NCI-H510A (cell line): ENCODE results near the gene CEP131.

ENCODE experiments used
- DNase-seq: peaks from one replicate; lab custom pipeline; 2025; lab: John Stamatoyannopoulos, UW

The CEP131 gene

GRCh38 chr17:81223762-81224130 is 981 bp upstream of the CEP131 start:
- DNase-seq, result no peak

GRCh38 chr17:81222620-81222905 is 202 bp downstream of the CEP131 start:
- no peak for DNase-seq

- DNase-seq, result no peak
Observed at GRCh38 chr17:81221842-81222619, 734 bp downstream of the CEP131 start.

GRCh38 chr17:81221371-81221841 is 1.4 kb downstream of the CEP131 start:
- no peak for DNase-seq

- no peak for DNase-seq
Observed at GRCh38 chr17:81219476-81220180, 3.1 kb downstream of the CEP131 start.

- DNase-seq, result no peak
Observed at GRCh38 chr17:81218991-81219390, 3.8 kb downstream of the CEP131 start.

- DNase-seq, result no peak
Observed at GRCh38 chr17:81218459-81218858, 4.3 kb downstream of the CEP131 start.

GRCh38 chr17:81217491-81217890 is 5.3 kb downstream of the CEP131 start:
- DNase-seq, result no peak

- no peak for DNase-seq
Observed at GRCh38 chr17:81213978-81214377, 8.8 kb downstream of the CEP131 start.

GRCh38 chr17:81212365-81212764 is 10.4 kb downstream of the CEP131 start:
- no peak for DNase-seq

- no peak for DNase-seq
Observed at GRCh38 chr17:81210868-81211267, 11.9 kb downstream of the CEP131 start.

GRCh38 chr17:81210466-81210865 is 12.3 kb downstream of the CEP131 start:
- no peak for DNase-seq

GRCh38 chr17:81209141-81209540 is 13.6 kb downstream of the CEP131 start:
- no peak for DNase-seq

GRCh38 chr17:81208651-81209050 is 14.1 kb downstream of the CEP131 start:
- no peak for DNase-seq

GRCh38 chr17:81207610-81208581 is 14.9 kb downstream of the CEP131 start:
- DNase-seq, result no peak

- no peak for DNase-seq
Observed at GRCh38 chr17:81206657-81207056, 16.1 kb downstream of the CEP131 start.

- no peak for DNase-seq
Observed at GRCh38 chr17:81206166-81206565, 16.6 kb downstream of the CEP131 start.

- no peak for DNase-seq
Observed at GRCh38 chr17:81204578-81204977, 18.2 kb downstream of the CEP131 start.

- no peak for DNase-seq
Observed at GRCh38 chr17:81203136-81203535, 19.6 kb downstream of the CEP131 start.

GRCh38 chr17:81202318-81202717 is 20.4 kb downstream of the CEP131 start:
- no peak for DNase-seq

GRCh38 chr17:81200695-81201580 is 21.8 kb downstream of the CEP131 start:
- no peak for DNase-seq
